CD4-positive, alpha-beta T cell treated with Interleukin-6 at 100 ng/mL for 8 hours (primary cell): Measurements from ENCODE around the gene PPP2R3B.
"Not testable (repeated sequence)": the region's sequence is repeated elsewhere in the genome, so short reads cannot be mapped to it uniquely, and the experiment has no call there.

Experiments used
- DNase-seq: peaks from one replicate; pipeline ENCODE4 v3.0.0-alpha.2; 2020; ENCODE audit warnings: mixed read lengths, low spot score

PPP2R3B gene

GRCh38 chrX:318739-319578 is 67.7 kb downstream of the PPP2R3B start, which contains the start of gene GTPBP6:
GTPBP6 (minus strand) TSS chrX:318796; CDS start chrX:318787, 9 bp downstream.
- DNase-seq, result peak; percentile 100

GRCh38 chrX:318068-318738 is 68.5 kb downstream of the PPP2R3B start:
- peak; percentile 97 for DNase-seq

GRCh38 chrX:317424-318067 is 69.2 kb downstream of the PPP2R3B start:
- DNase-seq, result no peak

GRCh38 chrX:316351-317325 is 70.1 kb downstream of the PPP2R3B start:
- DNase-seq, result no peak

- DNase-seq, result no peak
Observed at GRCh38 chrX:314781-315595, 71.7 kb downstream of the PPP2R3B start.

- DNase-seq, result no peak
Observed at GRCh38 chrX:314049-314448, 72.7 kb downstream of the PPP2R3B start.

GRCh38 chrX:313546-313945 is 73.2 kb downstream of the PPP2R3B start:
- no peak for DNase-seq

- DNase-seq, result no peak
Observed at GRCh38 chrX:312621-313331, 73.9 kb downstream of the PPP2R3B start.

GRCh38 chrX:311156-312129 is 75.3 kb downstream of the PPP2R3B start:
- no peak for DNase-seq

- DNase-seq, result no peak
Observed at GRCh38 chrX:310621-311155, 76.0 kb downstream of the PPP2R3B start.

GRCh38 chrX:308821-309520 is 77.7 kb downstream of the PPP2R3B start:
- DNase-seq, result no peak

- no peak for DNase-seq
Observed at GRCh38 chrX:307261-308111, 79.2 kb downstream of the PPP2R3B start.

- not testable (repeated sequence) for DNase-seq
Observed at GRCh38 chrX:306614-307251, 80.0 kb downstream of the PPP2R3B start.

- DNase-seq, result not testable (repeated sequence)
Observed at GRCh38 chrX:305781-306613, 80.7 kb downstream of the PPP2R3B start.

- no peak for DNase-seq
Observed at GRCh38 chrX:302975-303374, 83.7 kb downstream of the PPP2R3B start.

GRCh38 chrX:300334-300733 is 86.4 kb downstream of the PPP2R3B start:
- no peak for DNase-seq
